H9 (cell line): ENCODE data around the gene PLAC1. TPM values are rescaled to one million over a fixed set of nuclear protein-coding genes. Genes with fewer than 3 reads are reported as not detected.
A peak's percentile ranks its signal among the peaks of the same experiment; 100 is the strongest.

ENCODE experiments used
- DNase-seq: peaks from one replicate; pipeline ENCODE4 v3.0.0-alpha.2; 2017
- H2AFZ ChIP-seq: one replicate; pipeline ENCODE4 v1.6.1; 2013; ENCODE audit warnings: mild to moderate bottlenecking, low read length, control low read depth, moderate library complexity
- H2AK5ac ChIP-seq: 2 replicates; pipeline ENCODE4 v1.6.1; 2013; ENCODE audit warnings: low read length, control low read depth, mixed read lengths; ENCODE audit not compliant: insufficient read length
- H2BK120ac ChIP-seq: one replicate; pipeline ENCODE4 v1.6.1; 2013; ENCODE audit warnings: low read depth, mild to moderate bottlenecking, low read length, control low read depth, inconsistent platforms; ENCODE audit not compliant: poor library complexity, severe bottlenecking
- H2BK12ac ChIP-seq: 2 replicates; pipeline ENCODE4 v1.6.1; 2013; ENCODE audit warnings: low read length, control low read depth, mixed read lengths, low read depth; ENCODE audit not compliant: insufficient read length
- H2BK15ac ChIP-seq: 2 replicates; pipeline ENCODE4 v1.6.1; 2013; ENCODE audit warnings: low read depth, low read length, control low read depth
- H2BK20ac ChIP-seq: one replicate; pipeline ENCODE4 v1.6.1; 2013; ENCODE audit warnings: low read depth, mild to moderate bottlenecking, low read length, control low read depth, inconsistent platforms; ENCODE audit not compliant: poor library complexity, severe bottlenecking
- H2BK5ac ChIP-seq: 2 replicates; pipeline ENCODE4 v1.6.1; 2013; ENCODE audit warnings: low read length, control low read depth, mixed read lengths; ENCODE audit not compliant: insufficient read length
- H3K14ac ChIP-seq: 2 replicates; pipeline ENCODE4 v1.6.1; 2013; ENCODE audit warnings: low read length, control low read depth; ENCODE audit not compliant: insufficient read depth
- H3K18ac ChIP-seq: 2 replicates; pipeline ENCODE4 v1.6.1; 2013; ENCODE audit warnings: low read depth, mild to moderate bottlenecking, mixed read lengths, low read length, control low read depth; ENCODE audit not compliant: insufficient read length
- H3K23ac ChIP-seq: 2 replicates; pipeline ENCODE4 v1.6.1; 2013; ENCODE audit warnings: low read length, control low read depth, mixed read lengths, low read depth; ENCODE audit not compliant: insufficient read length
- H3K23me2 ChIP-seq: 2 replicates; pipeline ENCODE4 v1.6.1; 2013; ENCODE audit warnings: low read depth, mild to moderate bottlenecking, mixed read lengths, low read length, control low read depth; ENCODE audit not compliant: insufficient read length, poor library complexity, severe bottlenecking
- H3K27ac ChIP-seq: 2 replicates; pipeline ENCODE4 v1.5.1; 2013; ENCODE audit warnings: low read length, control low read depth, mixed read lengths, low read depth; ENCODE audit not compliant: insufficient read length
- H3K27me3 ChIP-seq: 2 replicates; pipeline ENCODE4 v1.6.1; 2013; ENCODE audit warnings: low read length, control low read depth, inconsistent platforms; ENCODE audit not compliant: insufficient read depth
- H3K4ac ChIP-seq: 2 replicates; pipeline ENCODE4 v1.6.1; 2013; ENCODE audit warnings: low read depth, mild to moderate bottlenecking, control low read depth, inconsistent platforms, low read length, moderate library complexity
- H3K4me1 ChIP-seq: 2 replicates; pipeline ENCODE4 v1.6.1; 2013; ENCODE audit warnings: low read length, control low read depth, inconsistent platforms; ENCODE audit not compliant: insufficient read depth
- H3K4me2 ChIP-seq: 2 replicates; pipeline ENCODE4 v1.6.1; 2013; ENCODE audit warnings: low read length, control low read depth, mixed read lengths; ENCODE audit not compliant: insufficient read length, insufficient read depth
- H3K56ac ChIP-seq: 2 replicates; pipeline ENCODE4 v1.6.1; 2013; ENCODE audit warnings: low read depth, mild to moderate bottlenecking, mixed read lengths, low read length, control low read depth; ENCODE audit not compliant: insufficient read length
- H3K79me1 ChIP-seq: 2 replicates; pipeline ENCODE4 v1.6.1; 2013; ENCODE audit warnings: low read depth, mild to moderate bottlenecking, moderate library complexity, low read length, control low read depth, inconsistent platforms; ENCODE audit not compliant: insufficient read depth, poor library complexity, severe bottlenecking
- H3K79me2 ChIP-seq: 2 replicates; pipeline ENCODE4 v1.6.1; 2013; ENCODE audit warnings: low read length, control low read depth, inconsistent platforms; ENCODE audit not compliant: insufficient read depth
- H3K9ac ChIP-seq: 2 replicates; pipeline ENCODE4 v1.6.1; 2013; ENCODE audit warnings: low read length, control low read depth, mixed read lengths; ENCODE audit not compliant: insufficient read length; ENCODE audit errors: extremely low read depth
- H3K9me3 ChIP-seq: one replicate; pipeline ENCODE4 v1.6.1; 2013; ENCODE audit warnings: low read depth, low read length, inconsistent platforms; ENCODE audit not compliant: control insufficient read depth
- H3T11ph ChIP-seq: one replicate; pipeline ENCODE4 v1.6.1; 2013; ENCODE audit warnings: mild to moderate bottlenecking, low read length, control low read depth, inconsistent platforms
- H4K20me1 ChIP-seq: one replicate; pipeline ENCODE4 v1.6.1; 2013; ENCODE audit not compliant: control insufficient read depth, insufficient read length, insufficient read depth
- H4K5ac ChIP-seq: 2 replicates; pipeline ENCODE4 v1.6.1; 2013; ENCODE audit warnings: low read depth, mild to moderate bottlenecking, mixed read lengths, low read length, control low read depth; ENCODE audit not compliant: insufficient read length
- H4K8ac ChIP-seq: replicated peaks from 2 replicates; pipeline ENCODE4 v1.6.1; 2013; ENCODE audit warnings: low read length, control low read depth, mixed read lengths, low read depth; ENCODE audit not compliant: insufficient read length
- H4K91ac ChIP-seq: 2 replicates; pipeline ENCODE4 v1.6.1; 2013; ENCODE audit warnings: low read depth, mild to moderate bottlenecking, moderate library complexity, mixed read lengths, low read length, control low read depth; ENCODE audit not compliant: insufficient read length
- H3K27ac Mint-ChIP-seq, 3 experiments: 2 replicates in 2 of 3; 3 replicates in 1 of 3; pipeline ENCODE4 v1.8.0; 2020 to 2021; ENCODE audit warnings: mixed read lengths in 3 of 3, mild to moderate bottlenecking in 1 of 3, moderate library complexity in 1 of 3
- H3K27me3 Mint-ChIP-seq: 2 replicates; pipeline ENCODE4 v1.8.0; 2021; ENCODE audit warnings: low read depth, mild to moderate bottlenecking, moderate library complexity, mixed read lengths
- H3K36me3 Mint-ChIP-seq, 3 experiments: 2 replicates in 2 of 3; 3 replicates in 1 of 3; pipeline ENCODE4 v1.8.0; 2020 to 2021; ENCODE audit warnings: low read depth in 3 of 3, mixed read lengths in 3 of 3; ENCODE audit not compliant: insufficient read depth in 1 of 3
- H3K4me1 Mint-ChIP-seq, 2 experiments: 2 replicates each; pipeline ENCODE4 v1.8.0; 2020; ENCODE audit warnings: mixed read lengths in 2 of 2
- H3K4me3 Mint-ChIP-seq, 2 experiments: 2 replicates in 1 of 2; 3 replicates in 1 of 2; pipeline ENCODE4 v1.8.0; 2020 to 2021; ENCODE audit warnings: mild to moderate bottlenecking in 2 of 2, mixed read lengths in 2 of 2, moderate library complexity in 1 of 2
- H3K9me3 Mint-ChIP-seq, 2 experiments: 2 replicates in 1 of 2; 3 replicates in 1 of 2; pipeline ENCODE4 v1.8.0; 2020; ENCODE audit warnings: mild to moderate bottlenecking in 2 of 2, mixed read lengths in 2 of 2, moderate library complexity in 1 of 2
- CTCF ChIP-seq: fragments of 200-600 bp; sonication (generic); conservative IDR thresholded peaks from 3 replicates; pipeline ENCODE4 v1.8.0; 2021; ENCODE audit warnings: antibody characterized with exemption, mild to moderate bottlenecking
- WGBS: extraction: QIAGEN DNeasy Blood & Tissue Kit; methylation state at CpG from one replicate; pipeline ENCODE4 v1.1.7; 2013; ENCODE audit warnings: missing lambda C conversion rate, low lambda C conversion rate, mixed read lengths; ENCODE audit not compliant: insufficient read length; ENCODE audit errors: extremely low coverage; 5-methylcytosine and 5-hydroxymethylcytosine counted together
- total RNA-seq: library from RNA; stranded (reverse); gene quantifications from 2 replicates; pipeline ENCODE4 v1.2.1, GENCODE V29; 2021

The PLAC1 gene
- total RNA-seq, 1 experiment from 2014 or later = 0.68 TPM

GRCh38 chrX:134544513-134545151, 113.6 kb downstream of the PLAC1 start:
- H3K4me3 Mint-ChIP-seq = peak overlapping the region; percentile 67 to 83
- TF ChIP-seq CTCF = no peak
- no peak overlapping the region for H3K27ac ChIP-seq

More at GRCh38 chrX:134544513-134545151, 113.6 kb downstream of the PLAC1 start:
- H3K27me3 Mint-ChIP-seq = peaks cover 40% of the 10 kb centered on the region
- H3K14ac ChIP-seq = peak overlapping the region; percentile 58
- H2BK12ac ChIP-seq = no peak overlapping the region
- H4K8ac ChIP-seq = no peak overlapping the region
- no peak overlapping the region for H4K91ac ChIP-seq
- no peak overlapping the region for H2AK5ac ChIP-seq
- peak overlapping the region; percentile 67 for H3K18ac ChIP-seq
- H3K36me3 Mint-ChIP-seq = no peaks in the 10 kb centered on the region
- H3K9ac ChIP-seq = peak overlapping the region; percentile 73
- peaks cover 18% of the 10 kb centered on the region; the same call in 1 of the 2 replicates for H3K27me3 ChIP-seq
- H4K20me1 ChIP-seq = peaks cover 3% of the 10 kb centered on the region
- peak; percentile 36 for DNase-seq
- WGBS = no CpG with 5 or more reads among the region's 52 CpGs
- H3K4me2 ChIP-seq = peak overlapping the region; percentile 69
- H3K79me1 ChIP-seq = no peaks in the 10 kb centered on the region
- no peak overlapping the region for H2BK120ac ChIP-seq
- no peak overlapping the region for H3T11ph ChIP-seq
- peaks cover 16% of the 10 kb centered on the region for H3K23me2 ChIP-seq
- no peaks in the 10 kb centered on the region for H3K9me3 ChIP-seq
- H3K4me1 ChIP-seq = peaks cover 9% of the 10 kb centered on the region
- no peaks in the 10 kb centered on the region for H3K79me2 ChIP-seq
- no peak overlapping the region for H2BK20ac ChIP-seq
- no peak overlapping the region for H2AFZ ChIP-seq
- H3K56ac ChIP-seq = no peak overlapping the region
- H3K4ac ChIP-seq = no peak overlapping the region
- H2BK5ac ChIP-seq = no peak overlapping the region
- no peak overlapping the region for H3K27ac Mint-ChIP-seq
- no peak overlapping the region for H3K23ac ChIP-seq
- peaks cover 39 to 51% of the 10 kb centered on the region in 2 experiments for H3K4me1 Mint-ChIP-seq
- H3K9me3 Mint-ChIP-seq = peaks cover 9 to 70% of the 10 kb centered on the region in 2 experiments
- no peak overlapping the region for H4K5ac ChIP-seq
- H2BK15ac ChIP-seq = no peak overlapping the region
